ENCODE measurements around the gene ILF3.

ILF3 gene

DNA sequence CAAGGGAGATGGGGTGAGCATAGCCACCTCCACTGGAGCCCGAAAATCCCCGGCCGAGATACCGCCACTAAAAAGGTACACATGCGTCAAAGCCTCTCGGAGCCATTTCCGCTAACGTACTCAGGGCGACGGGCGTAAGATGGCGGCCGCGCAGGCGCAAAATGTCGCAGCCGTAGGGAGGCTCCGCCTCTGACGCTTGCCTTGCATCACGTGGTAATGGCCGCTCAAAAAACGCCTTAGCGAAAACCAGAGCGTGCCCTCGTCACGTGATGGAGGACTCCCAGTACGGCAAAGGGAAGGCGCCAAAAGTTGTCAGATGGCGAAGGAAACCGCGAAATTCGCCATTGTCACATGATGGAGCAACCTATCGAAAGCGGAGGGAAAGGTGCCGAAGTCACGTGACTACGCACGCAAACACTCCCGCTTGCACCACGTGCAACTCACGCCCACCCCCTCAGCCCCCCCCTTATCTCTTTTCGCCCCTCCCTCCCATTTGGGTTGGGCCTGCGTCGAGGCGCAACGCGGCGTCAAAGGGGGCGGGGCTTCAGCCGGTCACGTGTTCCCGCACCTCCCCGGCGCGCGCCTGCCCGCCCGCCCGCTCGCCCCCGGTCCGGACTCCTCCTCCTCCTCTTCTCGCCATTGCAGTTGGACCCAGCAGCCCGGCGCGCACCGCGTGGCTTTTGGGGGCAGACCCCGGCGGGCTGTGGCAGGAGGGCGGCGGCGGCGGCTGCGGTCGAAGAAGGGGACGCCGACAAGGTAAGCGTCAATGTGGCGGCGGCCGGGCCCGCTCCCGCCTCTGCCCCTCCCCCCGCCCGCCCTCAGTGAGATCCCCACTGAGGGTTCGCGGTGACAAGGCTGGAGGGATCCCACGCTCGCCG, at the start of gene ILF3:
Gene ILF3, plus strand, starts transcription at position 615 of the 878 bp plus-strand sequence. CDS start 16,260 bp downstream, outside the sequence.
- peak; percentile 100 for DNase-seq

DNA sequence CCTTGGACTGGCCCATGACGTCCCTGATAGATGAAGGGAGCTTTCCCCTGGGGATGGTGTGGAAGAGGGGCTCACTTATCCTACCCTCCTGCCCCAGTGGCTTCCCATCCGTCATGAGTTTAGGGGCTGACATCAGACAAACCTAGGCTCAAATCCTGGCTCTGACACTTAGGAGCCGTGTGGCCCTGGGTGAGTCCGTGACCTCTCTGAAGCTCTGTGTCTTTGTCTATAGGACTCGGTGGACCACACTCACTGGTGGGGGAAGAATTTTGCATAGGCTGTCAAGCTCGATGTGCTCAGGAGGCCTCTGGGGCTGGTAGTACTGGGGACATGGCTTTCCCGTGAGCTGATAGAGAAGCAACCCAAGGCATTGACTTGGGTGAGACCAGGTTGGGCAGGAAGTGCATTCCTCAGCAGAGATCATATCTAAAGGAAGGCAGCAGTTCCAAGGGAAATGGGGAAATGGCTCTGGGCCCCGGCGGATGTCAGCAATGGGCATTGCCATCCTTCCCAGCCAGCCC, 49.6 kb upstream of the ILF3 start:
- DNase-seq, result peak; percentile 45

DNA sequence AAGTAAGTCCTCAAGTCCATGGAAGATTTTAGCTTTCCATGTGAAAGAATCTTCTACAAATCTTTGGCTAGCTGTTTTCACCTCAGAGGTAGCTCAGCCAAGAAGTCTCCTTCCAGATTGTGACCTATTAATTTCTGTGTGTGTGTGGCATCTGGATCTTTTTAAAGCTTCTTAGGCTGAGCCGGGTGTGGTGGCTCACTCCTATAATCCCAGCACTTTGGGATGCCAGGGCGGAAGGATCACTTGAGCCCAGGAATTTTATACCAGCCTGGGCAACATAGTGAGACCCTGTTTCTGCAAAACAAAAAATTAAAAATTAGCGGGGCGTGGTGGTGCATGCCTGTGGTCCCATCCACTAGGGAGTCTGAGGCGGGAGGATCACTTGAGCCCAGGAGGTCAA, 42.2 kb upstream of the ILF3 start:
- no peak for DNase-seq

DNA sequence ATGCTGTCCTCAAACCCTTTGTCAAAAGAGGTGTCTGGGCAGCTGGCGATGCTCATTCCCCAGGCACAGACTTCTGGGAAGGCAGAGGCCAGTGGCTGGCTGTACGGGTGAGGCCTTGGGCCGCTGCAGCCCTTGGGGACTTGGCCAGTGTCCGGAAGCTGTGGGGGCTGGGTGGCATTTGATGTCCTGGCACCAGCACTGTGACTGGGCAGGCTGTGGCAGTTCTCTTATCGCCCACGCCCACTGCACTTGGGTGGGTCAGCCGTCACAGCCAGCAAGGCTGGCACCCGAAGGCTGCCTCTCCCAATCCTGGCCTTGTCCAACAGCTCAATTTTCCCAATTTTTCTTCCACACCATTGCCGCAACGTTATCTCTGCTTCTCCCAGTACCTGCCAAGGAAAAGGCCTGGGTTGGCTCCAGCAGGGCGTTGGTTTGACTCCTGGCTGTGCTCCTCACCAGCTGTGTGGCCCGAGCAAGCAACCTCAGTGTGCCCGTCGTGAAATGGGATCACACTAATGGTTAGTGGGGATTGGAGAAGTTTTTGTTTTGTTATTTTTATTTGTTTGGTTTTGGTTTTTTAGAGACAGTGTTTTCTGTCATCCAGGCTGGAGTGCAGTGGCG, 41.5 kb upstream of the ILF3 start:
- no peak for DNase-seq

DNA sequence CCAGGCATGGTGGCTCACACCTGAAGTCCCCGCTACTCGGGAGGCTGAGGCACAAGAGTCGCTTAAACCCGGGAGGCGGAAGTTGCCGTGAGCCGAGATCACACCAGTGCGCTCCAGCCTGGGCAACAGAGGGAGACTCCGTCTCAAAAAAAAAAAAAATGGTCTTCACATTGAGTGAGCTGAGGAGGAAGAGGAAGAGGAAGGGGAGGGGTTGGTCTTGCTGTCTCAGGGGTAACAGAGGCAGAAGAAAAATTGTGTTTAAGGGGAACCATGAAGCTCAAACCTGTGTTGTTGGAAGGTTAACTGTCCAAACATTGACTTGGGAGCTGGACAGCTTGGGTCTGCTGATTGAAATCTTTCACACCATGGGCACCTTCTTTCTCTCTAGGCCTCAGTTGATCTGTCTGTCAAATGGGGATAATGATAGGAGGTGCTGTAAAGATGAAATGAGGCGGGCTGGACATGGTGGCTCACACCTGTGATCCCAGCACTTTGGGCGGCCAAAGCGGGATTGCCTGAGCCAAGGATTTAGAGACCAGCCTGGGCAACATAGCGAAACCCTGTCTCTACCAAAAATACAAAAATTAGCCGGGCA, 38.6 kb upstream of the ILF3 start:
- DNase-seq, result peak; percentile 18

DNA sequence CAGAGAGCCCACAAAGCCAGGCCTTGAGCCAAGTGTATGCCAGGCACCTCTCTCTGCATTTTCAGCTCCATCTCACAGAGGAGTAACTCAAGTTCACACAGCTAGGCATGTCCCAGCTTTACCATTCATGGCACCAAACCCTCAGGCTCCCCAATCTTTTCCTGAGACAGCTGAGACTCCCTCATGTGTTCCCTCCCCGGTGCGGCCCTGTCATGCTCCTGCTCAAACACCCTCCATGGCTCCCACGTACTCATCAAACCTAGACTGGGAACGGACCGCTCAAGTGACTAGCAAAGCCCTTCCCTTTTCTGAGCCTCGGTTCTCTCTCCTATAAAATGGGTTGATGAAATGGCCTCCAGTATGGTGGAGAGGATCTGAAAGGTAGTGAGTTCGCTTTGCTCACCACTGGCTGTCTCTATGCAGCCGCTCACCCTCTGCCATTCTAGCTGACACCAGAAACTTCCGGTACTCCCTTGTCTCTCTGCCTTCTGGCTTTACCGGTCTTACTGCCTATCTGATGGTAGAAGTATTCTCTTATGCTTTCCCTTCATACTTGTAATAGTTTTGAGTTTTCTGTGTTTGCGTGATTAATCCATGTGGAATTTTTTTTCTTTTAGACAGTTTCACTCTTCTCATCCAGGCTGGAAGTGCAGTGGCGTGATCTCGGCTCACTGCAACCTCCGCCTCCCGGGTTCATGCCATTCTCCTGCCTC, 36.6 kb upstream of the ILF3 start:
- DNase-seq, result no peak

DNA sequence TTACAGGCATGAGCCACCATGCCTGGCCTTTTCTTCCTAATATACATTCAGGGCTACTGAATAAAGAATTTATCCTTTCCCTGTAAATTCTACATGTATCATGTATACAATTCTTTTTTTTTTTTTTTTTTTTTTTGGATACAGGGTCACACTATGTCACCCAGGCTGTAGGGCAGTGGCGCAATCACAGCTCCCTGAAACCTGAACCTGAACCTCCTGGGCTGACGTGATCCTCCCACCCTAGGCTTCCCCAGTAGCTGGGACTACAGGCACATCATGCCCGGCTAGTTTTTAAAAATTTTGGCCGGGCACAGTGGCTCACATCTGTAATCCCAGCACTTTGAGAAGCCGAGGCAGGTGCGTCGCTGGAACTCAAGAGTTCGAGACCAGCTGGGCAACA, 35.3 kb upstream of the ILF3 start:
- DNase-seq, result no peak

DNA sequence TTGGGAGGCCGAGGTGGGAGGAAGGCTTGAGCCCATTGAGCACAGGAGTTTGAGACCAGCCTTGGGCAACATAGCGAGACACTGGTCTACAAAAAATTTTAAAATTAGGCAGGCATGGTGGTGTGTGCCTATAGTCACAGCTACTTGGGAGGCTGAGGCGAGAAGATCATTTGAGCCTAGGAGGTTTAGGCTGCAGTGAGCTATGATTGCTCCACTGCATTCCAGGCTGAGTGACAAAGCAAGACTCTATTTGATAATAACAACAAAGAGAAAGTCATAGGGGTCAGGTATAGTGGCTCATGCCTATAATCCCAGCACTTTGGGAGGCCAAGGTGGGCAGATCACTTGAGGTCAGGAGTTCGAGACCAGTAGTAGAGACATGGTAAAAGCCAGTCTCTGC, 33.4 kb upstream of the ILF3 start:
- DNase-seq, result no peak

DNA sequence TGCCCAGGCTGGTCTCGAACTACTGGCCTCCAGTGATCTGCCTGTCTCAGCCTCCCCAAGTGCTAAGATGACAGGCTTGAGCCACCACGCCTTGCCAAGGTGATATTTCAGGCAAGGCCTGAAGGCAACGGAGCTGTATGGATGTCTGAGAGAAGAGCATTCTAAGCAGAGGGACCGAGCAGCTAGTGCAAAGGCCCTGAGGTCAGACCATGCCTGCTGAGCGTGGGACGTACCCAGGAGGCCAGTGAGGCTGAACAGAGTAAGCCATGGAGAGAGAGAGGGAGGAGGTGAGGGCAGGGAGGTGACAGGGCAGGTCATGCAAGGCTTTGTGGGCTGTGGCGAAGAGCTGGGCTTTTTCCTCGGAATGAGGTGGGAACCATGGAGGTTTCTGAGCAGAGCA, 32.2 kb upstream of the ILF3 start:
- no peak for DNase-seq

DNA sequence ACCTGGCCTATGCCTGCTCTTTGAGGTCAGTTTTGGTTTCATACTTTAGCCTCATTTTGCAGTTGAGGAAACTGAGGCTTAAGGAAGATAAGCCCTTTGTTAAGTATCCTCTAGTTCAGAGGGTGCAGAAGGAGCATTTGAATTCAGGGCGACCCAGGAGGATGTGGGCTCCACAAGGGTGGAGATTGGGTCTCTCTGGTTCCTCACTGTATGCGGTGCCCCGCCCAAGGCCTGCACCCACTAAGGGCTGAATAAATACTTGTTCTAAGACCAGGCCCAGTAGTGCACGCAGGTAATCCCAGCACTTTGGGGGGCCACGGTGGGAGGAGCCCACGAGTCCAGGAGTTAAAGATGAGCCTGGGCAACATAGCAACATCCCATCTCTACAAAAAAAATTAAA, 29.6 kb upstream of the ILF3 start:
- peak; percentile 26 for DNase-seq

DNA sequence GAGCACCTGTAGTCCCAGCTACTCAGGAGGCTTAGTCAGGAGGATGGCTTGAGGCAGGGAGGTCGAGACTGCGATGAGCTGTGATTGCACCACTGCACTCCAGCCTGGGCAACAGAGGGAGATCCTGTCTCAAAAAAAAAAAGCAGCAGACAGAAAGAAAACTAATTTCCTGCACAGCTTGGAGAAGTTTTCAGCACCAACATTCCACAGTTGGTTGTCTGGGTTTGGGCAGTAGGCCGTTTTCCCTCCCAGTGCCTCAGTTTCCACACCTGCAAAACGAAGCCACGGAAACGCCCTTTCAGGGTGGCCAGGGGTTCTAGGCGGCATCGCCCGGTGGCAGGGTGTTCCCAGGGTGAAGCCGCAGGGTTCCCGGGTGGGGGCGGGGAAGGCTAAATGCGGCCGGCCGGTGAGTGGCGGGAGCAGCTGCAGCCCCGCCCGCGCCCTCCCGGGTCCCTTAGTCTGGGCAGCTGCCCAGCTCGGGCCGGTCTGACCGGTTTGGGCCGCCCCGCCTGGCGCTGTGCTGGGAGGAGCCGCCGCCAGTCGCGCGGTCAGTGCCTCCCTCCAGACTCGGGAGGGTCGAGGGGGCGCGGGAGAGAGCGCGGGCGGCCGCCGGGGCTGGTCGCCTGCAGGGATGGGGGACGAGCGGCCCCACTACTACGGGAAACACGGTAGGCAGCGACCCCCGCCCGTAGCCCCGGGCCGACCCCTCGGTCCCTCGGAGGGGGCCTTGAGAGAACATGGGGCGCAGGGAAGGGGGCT, 29.0 kb upstream of the ILF3 start, which contains the start of gene SLC44A2:
Gene SLC44A2, plus strand, starts transcription at position 551 of the 759 bp plus-strand sequence. Its CDS starts 81 bp downstream, at position 632.
- no peak for DNase-seq

DNA sequence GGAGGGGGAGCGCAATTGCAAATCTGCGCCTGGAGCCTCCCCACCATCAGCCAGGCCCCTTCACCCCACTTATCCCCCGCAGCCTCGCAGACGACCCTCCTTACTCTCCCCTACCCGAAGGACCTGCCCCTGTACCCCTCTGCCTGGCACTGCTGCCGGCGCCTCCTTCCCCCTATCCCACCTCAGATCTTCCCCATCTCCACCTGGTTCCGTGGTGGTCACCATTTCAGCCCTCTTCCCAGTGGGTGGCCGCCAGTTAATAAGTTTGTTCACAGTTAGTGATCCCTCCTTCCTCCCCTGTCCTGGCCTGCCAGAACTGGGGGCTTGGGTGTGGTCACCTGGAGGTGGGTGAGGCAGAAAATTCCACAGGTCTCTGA, 28.4 kb upstream of the ILF3 start:
- no peak for DNase-seq

DNA sequence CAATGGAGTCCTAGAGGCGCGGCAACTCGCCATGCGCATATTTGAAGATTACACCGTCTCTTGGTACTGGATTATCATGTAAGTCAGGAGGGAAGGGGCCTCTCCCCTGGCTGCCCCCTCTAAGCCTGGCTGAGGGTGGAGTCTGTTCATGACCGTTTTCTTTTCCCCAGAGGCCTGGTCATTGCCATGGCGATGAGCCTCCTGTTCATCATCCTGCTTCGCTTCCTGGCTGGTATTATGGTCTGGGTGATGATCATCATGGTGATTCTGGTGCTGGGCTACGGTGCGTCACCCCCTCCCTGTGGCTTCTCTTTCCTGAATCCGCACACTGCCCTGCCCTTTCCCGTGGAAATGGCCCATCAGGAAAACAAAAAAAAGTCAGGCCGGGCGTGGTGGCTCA, 22.3 kb upstream of the ILF3 start:
- DNase-seq, result no peak

DNA sequence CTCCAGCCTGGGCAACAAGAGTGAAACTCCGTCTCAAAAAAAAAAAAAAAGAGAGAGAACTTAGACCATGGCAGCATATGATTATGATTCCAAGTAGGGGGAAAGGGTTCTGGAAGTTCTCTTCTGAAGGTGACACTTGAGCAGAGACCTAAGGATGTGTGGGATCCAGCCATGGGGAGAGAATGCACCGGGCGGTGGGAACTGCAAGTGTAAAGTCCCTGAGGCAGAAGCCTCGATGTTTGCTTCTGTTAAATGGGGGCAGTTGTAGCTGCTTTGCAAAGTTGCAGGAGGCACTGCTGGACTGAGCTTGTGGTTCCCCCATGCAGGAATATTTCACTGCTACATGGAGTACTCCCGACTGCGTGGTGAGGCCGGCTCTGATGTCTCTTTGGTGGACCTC, 19.7 kb upstream of the ILF3 start:
- DNase-seq, result no peak

DNA sequence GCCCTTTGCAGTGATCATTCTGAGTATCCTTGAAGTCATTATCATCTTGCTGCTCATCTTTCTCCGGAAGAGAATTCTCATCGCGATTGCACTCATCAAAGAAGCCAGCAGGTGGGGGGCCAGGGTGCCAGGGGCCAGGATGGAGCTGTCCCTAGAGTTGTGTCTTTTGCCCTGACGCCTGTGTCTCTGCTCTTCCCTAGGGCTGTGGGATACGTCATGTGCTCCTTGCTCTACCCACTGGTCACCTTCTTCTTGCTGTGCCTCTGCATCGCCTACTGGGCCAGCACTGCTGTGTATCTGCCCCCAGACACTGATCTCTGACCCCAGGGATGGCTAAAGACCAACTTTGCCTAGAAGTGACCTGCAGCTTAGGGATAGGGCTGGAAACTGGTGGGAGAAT, 19.2 kb upstream of the ILF3 start:
- no peak for DNase-seq

DNA sequence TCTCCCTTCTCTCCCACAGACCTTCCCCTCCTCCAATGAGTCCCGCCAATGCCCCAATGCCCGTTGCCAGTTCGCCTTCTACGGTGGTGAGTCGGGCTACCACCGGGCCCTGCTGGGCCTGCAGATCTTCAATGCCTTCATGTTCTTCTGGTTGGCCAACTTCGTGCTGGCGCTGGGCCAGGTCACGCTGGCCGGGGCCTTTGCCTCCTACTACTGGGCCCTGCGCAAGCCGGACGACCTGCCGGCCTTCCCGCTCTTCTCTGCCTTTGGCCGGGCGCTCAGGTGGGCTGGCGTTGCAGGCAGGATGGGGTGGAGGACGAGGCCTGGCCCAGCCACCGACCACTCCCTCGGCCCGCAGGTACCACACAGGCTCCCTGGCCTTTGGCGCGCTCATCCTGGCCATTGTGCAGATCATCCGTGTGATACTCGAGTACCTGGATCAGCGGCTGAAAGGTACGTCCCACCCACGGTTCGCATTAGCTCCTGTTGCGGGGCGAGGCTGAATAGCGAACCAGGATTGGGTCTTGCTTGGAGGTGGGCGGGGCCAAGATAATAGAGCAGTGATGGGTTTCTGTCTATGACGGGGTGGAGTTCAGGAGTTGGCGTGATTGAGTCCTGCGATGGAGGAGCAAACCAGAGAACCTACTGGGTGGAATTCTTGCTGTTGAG, 17.7 kb upstream of the ILF3 start:
- DNase-seq, result no peak

DNA sequence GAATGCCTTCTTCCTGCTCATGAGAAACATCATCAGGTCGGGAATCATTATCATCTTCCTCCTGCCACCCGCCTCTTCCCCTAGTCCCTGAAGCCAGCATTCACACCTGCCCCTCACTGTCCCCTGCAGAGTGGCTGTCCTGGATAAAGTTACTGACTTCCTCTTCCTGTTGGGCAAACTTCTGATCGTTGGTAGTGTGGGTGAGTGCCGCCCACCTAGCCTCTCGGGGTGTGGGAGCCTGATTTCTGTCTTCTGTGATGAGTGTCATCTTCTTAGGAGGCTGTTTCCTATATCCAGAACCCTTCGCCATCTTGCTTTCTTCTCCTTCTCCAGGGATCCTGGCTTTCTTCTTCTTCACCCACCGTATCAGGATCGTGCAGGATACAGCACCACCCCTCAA, 16.3 kb upstream of the ILF3 start:
- no peak for DNase-seq

DNA sequence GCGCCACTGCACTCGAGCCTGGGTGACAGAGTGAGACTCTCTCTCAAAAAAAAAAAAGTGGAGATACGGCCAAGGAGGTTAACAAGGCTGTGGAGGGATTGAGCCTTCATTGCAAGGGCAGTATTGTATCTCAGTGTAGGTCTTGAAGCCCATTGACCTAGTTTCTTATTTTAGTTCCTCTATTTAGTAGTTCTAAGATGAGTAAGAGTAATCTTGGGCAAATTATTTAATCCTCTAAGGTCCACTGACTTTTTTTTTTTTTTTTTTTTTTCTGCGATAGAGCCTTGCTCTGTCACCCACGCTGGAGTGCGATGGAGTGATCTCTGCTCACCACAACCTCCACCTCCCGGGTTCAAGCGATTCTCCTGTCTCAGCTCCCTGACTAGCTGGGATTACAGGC, 14.3 kb upstream of the ILF3 start:
- no peak for DNase-seq

DNA sequence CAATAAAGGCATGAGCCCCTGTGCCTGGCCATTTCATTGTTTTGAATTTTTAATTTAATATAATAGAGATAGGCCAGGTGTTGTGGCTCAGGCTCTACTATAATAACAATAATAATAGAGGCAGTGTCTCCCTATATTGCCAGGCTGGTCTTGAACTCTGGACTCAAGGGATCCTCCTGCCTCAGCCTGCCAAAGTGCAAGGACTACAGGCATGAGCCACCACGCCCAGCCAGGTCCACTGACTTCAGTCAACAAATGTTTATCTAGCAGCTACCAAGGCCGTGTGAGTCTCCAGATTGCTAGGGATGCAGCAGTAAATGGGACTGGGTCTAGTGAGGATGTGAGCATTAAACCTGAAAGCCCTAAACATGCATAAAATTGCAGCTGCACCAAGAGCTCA, 13.8 kb upstream of the ILF3 start:
- DNase-seq, result no peak

DNA sequence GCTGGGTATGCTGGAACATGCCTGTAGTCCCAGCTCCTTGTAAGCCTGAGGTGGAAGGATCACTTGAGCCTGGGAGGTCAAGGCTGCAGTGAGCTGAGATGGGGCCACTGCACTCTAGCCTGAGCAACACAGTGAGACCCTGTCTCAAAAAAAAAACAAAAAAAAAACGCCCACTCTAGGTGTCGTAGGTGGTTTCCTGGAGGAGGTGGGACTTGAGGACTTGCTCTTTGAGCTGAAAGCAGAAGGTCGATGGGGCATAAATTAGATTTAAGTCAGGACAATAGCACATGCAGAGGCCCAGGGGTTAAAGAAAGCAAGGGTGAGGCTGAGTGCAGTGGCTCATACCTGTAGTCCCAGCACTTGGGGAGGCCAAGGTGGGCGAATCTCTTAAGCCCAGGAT, 12.9 kb upstream of the ILF3 start:
- no peak for DNase-seq

DNA sequence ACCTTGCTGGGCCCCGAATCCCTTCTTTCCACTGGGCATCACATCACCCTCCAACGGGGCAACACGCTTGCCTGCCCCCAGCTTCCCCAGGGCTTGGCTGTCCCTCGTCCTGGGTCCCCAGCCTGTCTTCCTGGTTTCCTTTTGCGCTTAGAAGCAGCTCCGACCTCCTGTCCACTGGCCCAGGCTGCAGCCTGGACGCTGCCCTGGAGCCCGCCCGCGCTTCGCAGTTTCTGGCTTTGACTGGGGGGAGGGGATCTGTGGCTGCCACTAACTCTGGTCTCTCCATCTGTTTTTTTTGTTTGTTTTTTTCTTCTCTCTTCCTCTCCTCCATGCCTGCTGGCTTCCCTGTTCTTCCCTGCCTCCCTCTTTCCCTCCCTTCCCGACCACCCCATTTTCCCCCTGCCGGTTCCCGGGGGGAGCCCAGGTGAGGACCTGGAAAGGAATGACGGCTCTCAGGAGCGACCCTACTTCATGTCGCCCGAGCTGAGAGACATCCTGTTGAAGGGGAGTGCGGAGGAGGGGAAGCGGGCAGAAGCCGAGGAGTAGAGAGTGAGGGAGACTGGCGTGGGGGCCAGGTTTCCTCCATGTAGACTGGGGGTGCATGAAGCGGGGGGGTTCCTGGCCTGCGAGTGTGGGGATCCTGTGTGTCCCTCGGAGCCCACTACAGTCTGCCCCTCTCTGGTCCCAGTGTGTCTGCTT, 11.5 kb upstream of the ILF3 start:
- no peak for DNase-seq
